ENCODE measurements around the gene TMEM272. TPM values are rescaled to one million over a fixed set of nuclear protein-coding genes. Genes with fewer than 3 reads are reported as not detected.

TMEM272 gene
- total RNA-seq, 3 donors from 2014 or later: under 0.01 to 0.16 TPM; not detected in 1

DNA sequence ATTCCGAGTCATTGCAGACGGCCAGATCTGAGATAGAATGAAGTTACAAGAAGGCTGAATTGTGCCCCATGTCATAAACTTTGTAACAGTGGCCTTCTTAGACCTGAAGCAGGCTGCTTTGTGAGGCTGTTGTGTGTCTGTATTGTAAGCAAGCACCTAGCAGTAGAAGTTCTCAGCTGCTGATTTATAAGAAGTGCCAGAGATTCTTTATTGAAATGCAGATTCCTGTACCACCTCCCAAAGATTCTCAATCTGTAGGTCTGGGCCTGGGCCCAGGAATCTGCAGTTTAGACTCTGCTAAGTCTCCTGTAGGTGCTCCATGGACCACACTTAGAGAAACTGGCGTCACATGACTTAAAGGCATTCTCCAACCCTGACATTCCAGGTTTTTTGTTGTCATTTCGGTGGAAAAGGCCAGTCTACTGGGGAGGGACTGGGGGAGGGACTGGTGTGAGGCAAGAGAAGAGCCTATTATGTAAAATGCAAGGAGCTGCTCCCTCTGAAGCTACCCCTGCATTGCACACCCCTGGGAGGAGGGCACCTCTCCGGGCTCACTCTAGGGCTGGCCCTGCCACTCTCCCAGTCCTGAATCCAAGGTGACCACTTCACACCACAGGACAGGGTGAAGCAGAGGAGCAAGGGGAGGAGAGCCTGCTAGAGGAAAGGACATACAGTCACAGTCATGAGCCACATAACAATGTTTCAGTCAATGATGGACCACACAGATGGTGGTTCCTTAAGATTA lies 769 bp upstream of the TMEM272 start:
- no peaks in the 10 kb centered on the region for H3K4me1 ChIP-seq
- no peaks in the 10 kb centered on the region for H3K27me3 ChIP-seq
- no peak for TF ChIP-seq POLR2A (IDR thresholded peaks at IDR 0.05)
- TF ChIP-seq POLR2AphosphoS5 (IDR thresholded peaks at IDR 0.05): no peak
- TF ChIP-seq, protein P1, sequence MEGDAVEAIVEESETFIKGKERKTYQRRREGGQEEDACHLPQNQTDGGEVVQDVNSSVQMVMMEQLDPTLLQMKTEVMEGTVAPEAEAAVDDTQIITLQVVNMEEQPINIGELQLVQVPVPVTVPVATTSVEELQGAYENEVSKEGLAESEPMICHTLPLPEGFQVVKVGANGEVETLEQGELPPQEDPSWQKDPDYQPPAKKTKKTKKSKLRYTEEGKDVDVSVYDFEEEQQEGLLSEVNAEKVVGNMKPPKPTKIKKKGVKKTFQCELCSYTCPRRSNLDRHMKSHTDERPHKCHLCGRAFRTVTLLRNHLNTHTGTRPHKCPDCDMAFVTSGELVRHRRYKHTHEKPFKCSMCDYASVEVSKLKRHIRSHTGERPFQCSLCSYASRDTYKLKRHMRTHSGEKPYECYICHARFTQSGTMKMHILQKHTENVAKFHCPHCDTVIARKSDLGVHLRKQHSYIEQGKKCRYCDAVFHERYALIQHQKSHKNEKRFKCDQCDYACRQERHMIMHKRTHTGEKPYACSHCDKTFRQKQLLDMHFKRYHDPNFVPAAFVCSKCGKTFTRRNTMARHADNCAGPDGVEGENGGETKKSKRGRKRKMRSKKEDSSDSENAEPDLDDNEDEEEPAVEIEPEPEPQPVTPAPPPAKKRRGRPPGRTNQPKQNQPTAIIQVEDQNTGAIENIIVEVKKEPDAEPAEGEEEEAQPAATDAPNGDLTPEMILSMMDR (IDR thresholded peaks at IDR 0.05): no peak
- no peaks in the 10 kb centered on the region for H3K36me3 ChIP-seq
- intact Hi-C loops (cut with DNase I; ENCODE audit: low total_unique reads): no loop called here
- peak overlapping the region in 1 of 3 donors; percentile 55 for H3K4me3 ChIP-seq
- no peak overlapping the region for H3K27ac ChIP-seq
- no peak for DNase-seq (ENCODE audit: low spot score in 2 of 2)
- no peaks in the 10 kb centered on the region for H3K9me3 ChIP-seq

GRCh38 chr13:51843529-51843928 lies 1.4 kb downstream of the TMEM272 start:
- H3K27me3 ChIP-seq: no peaks in the 10 kb centered on the region
- intact Hi-C loops (cut with DNase I; ENCODE audit: low total_unique reads): no loop called here

GRCh38 chr13:51841732-51842131 lies 3.2 kb downstream of the TMEM272 start:
- no peak overlapping the region for H3K4me3 ChIP-seq
- no peaks in the 10 kb centered on the region for H3K4me1 ChIP-seq
- no peaks in the 10 kb centered on the region for H3K36me3 ChIP-seq
- no peak for TF ChIP-seq POLR2A (IDR thresholded peaks at IDR 0.05)
- TF ChIP-seq, protein P1 (IDR thresholded peaks at IDR 0.05): no peak
- TF ChIP-seq POLR2AphosphoS5 (IDR thresholded peaks at IDR 0.05): no peak
- intact Hi-C loops (cut with DNase I; ENCODE audit: low total_unique reads): no loop called here
- no peak overlapping the region for H3K27ac ChIP-seq
- no peaks in the 10 kb centered on the region for H3K9me3 ChIP-seq
- no peaks in the 10 kb centered on the region for H3K27me3 ChIP-seq
- no peak for DNase-seq (ENCODE audit: low spot score in 2 of 2)

More at GRCh38 chr13:51843529-51843928, 1.4 kb downstream of the TMEM272 start:
- Histone ChIP-seq H3K27ac (no peak overlapping the region), H3K36me3 (no peaks in the 10 kb centered on the region), H3K9me3 (no peaks in the 10 kb centered on the region), H3K4me3 (no peak overlapping the region), H3K4me1 (no peaks in the 10 kb centered on the region)
- TF ChIP-seq, protein P1 (IDR thresholded peaks at IDR 0.05): no peak
- TF ChIP-seq POLR2AphosphoS5 (IDR thresholded peaks at IDR 0.05) (no peak), POLR2A (IDR thresholded peaks at IDR 0.05) (no peak)
- DNase-seq (ENCODE audit: low spot score in 2 of 2): no peak

DNA sequence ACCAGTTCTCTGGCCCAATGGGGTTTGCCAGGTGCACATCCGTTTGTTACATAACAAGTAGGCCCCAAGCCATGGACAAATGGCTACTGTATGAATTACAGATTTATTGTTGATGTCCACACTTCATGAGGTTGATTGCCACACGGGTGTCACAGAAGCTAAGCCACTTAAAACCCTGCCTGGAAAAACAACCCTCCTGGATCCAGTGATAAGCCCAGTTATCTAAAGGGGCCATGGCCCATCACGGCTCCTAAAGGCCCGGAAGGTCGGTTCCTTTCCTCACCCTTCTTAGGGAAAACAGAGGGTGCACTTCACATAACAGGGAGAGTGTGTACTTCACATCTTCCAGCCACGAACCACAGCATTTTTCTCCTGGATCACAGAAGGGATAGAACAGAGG lies 4.1 kb downstream of the TMEM272 start:
- TF ChIP-seq POLR2A (IDR thresholded peaks at IDR 0.05) (no peak), POLR2AphosphoS5 (IDR thresholded peaks at IDR 0.05) (no peak)
- TF ChIP-seq, protein P1 (IDR thresholded peaks at IDR 0.05): no peak
- Histone ChIP-seq H3K27ac (no peak overlapping the region), H3K9me3 (no peaks in the 10 kb centered on the region), H3K4me3 (no peak overlapping the region), H3K4me1 (no peaks in the 10 kb centered on the region), H3K27me3 (no peaks in the 10 kb centered on the region), H3K36me3 (no peaks in the 10 kb centered on the region)
- intact Hi-C loops (cut with DNase I; ENCODE audit: low total_unique reads): no loop called here
- no peak for DNase-seq (ENCODE audit: low spot score in 2 of 2)

DNA sequence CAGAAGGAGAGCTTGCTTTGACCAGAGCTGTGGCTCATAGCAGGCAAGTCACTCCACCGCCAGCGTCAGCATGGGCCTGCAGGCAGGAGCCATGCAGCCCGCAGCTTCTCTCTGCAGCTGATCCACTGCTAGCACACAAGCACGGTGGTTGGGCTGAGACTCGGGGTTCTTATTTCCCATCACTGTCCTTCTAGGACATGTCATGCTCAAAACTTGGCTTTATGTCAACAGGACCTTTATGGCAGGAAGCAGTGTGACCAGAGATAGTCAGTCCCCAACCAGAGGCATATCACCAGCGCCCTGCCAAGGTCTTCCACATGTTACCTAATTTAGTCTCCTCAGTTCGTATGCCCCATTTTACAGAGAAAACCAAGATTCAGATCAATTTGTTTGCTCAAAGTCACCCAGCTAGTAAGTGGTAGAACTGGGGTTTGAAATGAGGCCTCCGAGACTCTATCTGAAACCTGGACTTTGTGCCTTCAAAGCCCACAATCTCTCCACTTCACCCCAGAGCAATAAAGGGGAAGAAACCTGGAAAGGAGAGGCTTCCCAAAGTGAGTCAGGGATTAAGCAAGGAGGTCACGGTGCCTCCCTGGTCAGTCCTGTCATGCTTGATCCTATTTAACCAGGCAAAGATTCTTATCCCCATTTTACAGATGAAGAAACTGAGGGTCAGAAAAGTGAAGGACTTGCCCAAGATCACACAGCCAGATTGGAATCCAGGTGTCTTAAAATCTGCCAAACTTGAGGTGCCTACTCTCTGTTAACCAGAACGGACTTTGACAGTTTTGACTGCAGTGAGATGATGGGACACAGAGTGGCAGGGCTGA lies 5.1 kb downstream of the TMEM272 start:
- Histone ChIP-seq H3K27ac (no peak overlapping the region), H3K9me3 (no peaks in the 10 kb centered on the region), H3K4me3 (no peak overlapping the region), H3K4me1 (no peaks in the 10 kb centered on the region), H3K36me3 (no peaks in the 10 kb centered on the region), H3K27me3 (no peaks in the 10 kb centered on the region)
- intact Hi-C loops (cut with DNase I; ENCODE audit: low total_unique reads): no loop called here
- DNase-seq (ENCODE audit: low spot score in 2 of 2): no peak
- TF ChIP-seq, protein P1 (IDR thresholded peaks at IDR 0.05): no peak
- TF ChIP-seq POLR2AphosphoS5 (IDR thresholded peaks at IDR 0.05): no peak
- TF ChIP-seq POLR2A (IDR thresholded peaks at IDR 0.05): no peak

Data from breast epithelium (tissue), 4 donors.